Dermis microvascular lymphatic vessel endothelial cell (primary cell): ENCODE measurements around the gene FBXL7. TPM values are rescaled to one million over a fixed set of nuclear protein-coding genes. Genes with fewer than 3 reads are reported as not detected.
A peak's percentile ranks its signal among the peaks of the same experiment; 100 is the strongest.

ENCODE experiments used
- DNase-seq, 2 donors: peaks; one replicate each; pipeline versions ENCODE4 v3.0.0 to v3.0.0-alpha.2; 2010; ENCODE audit warnings: low read depth in 2 of 2
- total RNA-seq: library from RNA; depleted of rRNA; stranded (reverse); fragments of >200 nt; gene quantifications from 2 replicates; pipeline ENCODE4 v1.2.1, GENCODE V29; 2014

Gene FBXL7
- total RNA-seq, 1 donor from 2014 or later: 8.6 TPM

- no peak for DNase-seq
These were observed 253.8 kb downstream of the FBXL7 start for GRCh38 chr5:15753752-15754151.

- no peak for DNase-seq
These were observed 257.1 kb downstream of the FBXL7 start for GRCh38 chr5:15757103-15757502.

DNA sequence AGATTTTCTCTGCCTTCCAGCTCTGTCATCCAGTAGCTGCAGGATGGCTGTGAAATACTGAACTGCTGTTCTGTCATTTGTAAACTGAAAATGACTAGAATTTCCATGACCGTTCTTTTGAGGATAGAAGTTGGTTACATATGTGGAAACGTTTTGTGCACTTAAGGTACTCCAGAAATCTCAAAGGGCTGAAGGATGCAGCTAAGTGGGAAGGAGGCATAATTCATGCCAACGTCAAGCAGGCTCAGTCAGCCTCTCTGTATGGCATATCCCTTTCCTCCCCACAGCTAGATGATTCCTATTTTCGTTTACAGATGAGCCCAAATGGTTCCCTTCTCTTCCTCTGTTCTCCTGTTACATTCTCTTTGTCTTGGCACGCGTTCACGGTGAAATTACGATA is 257.6 kb downstream of the FBXL7 start:
- no peak for DNase-seq

DNA sequence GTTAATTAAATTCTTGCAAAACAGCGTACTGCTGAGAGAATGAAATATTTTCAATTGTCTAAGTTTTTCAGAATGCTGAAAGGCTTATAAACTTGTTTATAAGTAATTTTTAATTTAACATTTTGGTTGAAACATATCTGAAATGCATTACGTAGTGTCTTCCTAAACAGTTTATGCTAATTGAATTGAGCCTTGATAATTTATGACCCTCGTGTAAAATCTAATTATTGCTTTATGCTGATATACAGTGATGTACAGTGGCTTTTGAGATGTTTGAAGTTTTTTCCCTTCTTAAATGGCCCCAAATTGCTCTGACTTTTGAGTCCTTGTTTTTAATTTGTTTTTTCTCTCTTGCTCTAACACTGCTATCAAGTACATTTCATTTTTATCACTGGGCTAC is 262.7 kb downstream of the FBXL7 start:
- DNase-seq: no peak

DNA sequence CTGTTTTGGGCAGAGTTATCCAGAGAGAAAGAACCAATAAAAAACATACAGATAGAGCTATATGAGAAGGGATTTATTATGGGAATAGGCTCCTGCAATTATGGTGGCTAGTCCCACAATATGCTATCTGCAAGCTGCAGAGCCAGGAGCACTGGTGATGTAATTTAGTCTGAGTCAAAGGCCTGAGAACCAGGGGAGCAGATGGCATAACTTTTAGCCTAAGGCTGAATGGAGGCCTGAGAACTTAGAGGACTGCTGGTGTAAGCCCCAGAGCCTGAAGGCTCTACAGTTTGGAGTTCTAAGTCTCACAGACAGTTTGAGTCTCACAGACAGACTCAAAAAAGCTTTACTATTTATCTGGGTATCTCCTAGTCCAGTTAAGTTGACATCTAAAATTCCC is 263.8 kb downstream of the FBXL7 start:
- DNase-seq: no peak

- no peak for DNase-seq
These were observed 269.0 kb downstream of the FBXL7 start for GRCh38 chr5:15768936-15769335.

- no peak for DNase-seq
These were observed 272.2 kb downstream of the FBXL7 start for GRCh38 chr5:15772131-15772530.

DNA sequence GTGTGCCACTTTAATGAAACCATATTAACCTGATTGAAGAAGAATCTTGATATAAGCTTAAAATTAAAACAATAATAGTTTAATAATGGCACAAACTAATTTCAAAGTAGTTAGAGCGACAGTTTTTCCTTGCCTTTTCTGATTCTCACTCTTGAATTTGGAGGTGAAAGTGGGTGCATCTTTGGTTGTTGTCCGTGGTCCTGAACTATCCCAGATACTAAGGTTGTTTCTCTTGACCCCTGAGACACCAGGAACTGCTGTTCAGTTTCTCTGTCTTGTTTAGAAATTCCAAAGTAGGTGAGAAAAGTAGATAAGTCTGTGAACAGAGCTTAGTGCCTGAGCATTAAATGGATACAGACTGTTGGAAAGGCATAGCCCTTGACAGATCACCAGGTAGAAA is 274.7 kb downstream of the FBXL7 start:
- no peak for DNase-seq

- DNase-seq: no peak
These were observed 276.4 kb downstream of the FBXL7 start for GRCh38 chr5:15776346-15776745.

DNA sequence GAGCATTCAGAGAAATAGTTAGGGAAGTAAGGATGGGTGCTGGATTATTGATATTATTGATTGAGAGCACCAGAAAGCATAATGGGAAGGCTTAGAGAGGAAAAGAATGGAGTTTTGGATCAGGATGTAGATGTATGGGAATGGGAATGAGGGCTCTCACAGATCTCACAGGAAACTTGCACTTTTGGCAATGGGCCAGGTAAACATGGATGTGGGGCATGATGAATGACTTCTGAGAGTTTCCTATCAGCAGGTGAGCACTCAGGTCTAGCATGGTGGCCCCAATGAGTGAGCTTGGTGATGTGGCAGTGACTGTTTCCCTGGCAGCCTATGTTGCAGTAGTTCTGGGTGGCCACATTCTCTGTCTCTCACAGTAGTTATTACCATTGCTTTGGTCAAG is 283.8 kb downstream of the FBXL7 start:
- peak in 1 of 2 donors; percentile 55 for DNase-seq

- no peak for DNase-seq
These were observed 285.6 kb downstream of the FBXL7 start for GRCh38 chr5:15785531-15785981.

- DNase-seq: no peak
These were observed 286.3 kb downstream of the FBXL7 start for GRCh38 chr5:15786326-15786725.

DNA sequence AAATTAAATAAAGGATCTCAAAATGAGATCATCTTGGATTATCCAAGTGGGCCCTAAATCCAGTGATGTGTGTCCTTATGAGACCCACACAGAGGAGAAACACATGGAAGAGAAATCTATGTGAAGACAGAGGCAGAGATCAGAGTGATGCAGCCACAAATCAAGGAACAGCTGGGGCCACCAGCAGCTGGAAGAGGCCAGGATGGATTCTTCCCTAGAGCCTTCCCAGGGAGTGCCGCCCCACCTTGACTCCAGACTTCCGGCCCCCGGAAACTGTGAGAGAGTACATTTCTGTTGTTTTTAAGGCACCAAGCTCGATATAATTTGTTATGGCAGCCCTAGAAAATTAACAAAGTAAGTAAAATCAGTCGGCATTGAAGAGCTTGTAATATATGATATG is 286.9 kb downstream of the FBXL7 start:
- DNase-seq: peak in 1 of 2 donors; percentile 38

DNA sequence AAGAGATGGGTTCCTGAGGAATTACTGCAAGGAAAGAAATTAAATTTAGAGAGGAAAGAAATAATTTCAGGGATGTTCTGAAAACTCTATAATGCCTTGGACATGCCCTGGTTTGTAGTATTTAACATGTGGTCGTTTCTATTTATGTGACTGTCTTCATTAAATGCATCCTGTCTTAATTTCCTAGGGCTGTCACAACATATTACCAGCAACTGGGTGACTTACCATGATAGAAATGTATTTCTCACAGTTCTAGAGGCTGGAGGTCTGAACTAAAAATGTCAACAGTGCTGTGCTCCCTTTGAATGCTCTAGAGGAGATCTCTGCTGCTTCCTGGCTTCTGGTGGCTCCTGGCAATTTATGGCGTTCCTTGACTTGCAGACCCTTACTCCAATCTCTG is 287.7 kb downstream of the FBXL7 start:
- DNase-seq: no peak

DNA sequence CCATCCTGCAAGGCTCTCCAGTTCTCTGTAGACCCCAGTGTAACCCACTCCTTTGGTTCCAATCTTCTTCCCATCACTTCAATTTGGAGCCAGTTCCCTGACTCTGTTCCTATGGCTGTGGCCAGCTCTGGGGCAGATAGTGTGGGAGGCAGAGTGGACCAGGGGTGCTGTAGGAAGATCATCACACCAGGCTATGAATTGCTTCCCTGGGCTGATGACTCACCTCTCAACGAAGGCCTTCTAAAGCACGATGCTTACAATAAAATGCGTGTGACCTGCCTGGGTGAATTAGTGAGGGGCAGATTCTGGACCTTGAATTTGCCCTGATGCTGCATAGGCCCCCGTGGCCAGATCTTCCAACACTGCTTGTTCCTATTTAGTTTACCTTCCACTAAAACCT is 289.7 kb downstream of the FBXL7 start:
- peak in 1 of 2 donors; percentile 58 for DNase-seq

GRCh38 chr5:15790446-15791018 is 290.6 kb downstream of the FBXL7 start:
- DNase-seq: peak in 1 of 2 donors; percentile 61

GRCh38 chr5:15791274-15791673 is 291.3 kb downstream of the FBXL7 start:
- DNase-seq: peak; percentile 14 to 47

- DNase-seq: peak in 1 of 2 donors; percentile 15
These were observed 291.9 kb downstream of the FBXL7 start for GRCh38 chr5:15791859-15792258.

- peak; percentile 68 to 76 for DNase-seq
These were observed 294.3 kb downstream of the FBXL7 start for GRCh38 chr5:15794052-15794985.

- DNase-seq: peak in 1 of 2 donors; percentile 61
These were observed 296.1 kb downstream of the FBXL7 start for GRCh38 chr5:15796096-15796495.

GRCh38 chr5:15796557-15796956 is 296.6 kb downstream of the FBXL7 start:
- no peak for DNase-seq

- DNase-seq: no peak
These were observed 297.1 kb downstream of the FBXL7 start for GRCh38 chr5:15797116-15797515.

- no peak for DNase-seq
These were observed 298.0 kb downstream of the FBXL7 start for GRCh38 chr5:15798006-15798405.
